Bone marrow (tissue), 2 donors: Measurements from ENCODE around the gene WDR64.
"Not testable (repeated sequence)": the region's sequence is repeated elsewhere in the genome, so short reads cannot be mapped to it uniquely, and the experiment has no call there.

Experiments
- DNase-seq, 2 donors: peaks; one replicate each; lab custom pipeline; 2025; lab: John Stamatoyannopoulos, UW

WDR64 gene

DNA sequence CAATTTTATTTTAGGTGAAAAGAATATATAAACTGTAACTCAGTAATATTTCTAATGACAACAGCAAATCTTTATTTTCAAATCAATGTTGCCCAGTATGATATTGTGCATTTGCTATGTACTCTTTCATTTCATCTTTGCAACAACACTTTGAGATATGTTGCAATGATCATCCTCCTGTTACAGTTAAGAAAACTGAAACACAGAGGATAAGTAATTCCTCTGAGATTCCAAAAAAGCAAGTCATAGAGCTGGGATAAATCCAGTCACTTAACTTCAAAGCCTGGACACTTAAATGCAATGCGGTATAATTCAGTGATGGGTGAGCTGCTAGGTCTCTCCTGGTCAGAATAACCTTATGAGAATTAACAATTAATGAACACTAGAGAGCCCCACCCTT, 147.3 kb downstream of the WDR64 start:
- no peak for DNase-seq

DNA sequence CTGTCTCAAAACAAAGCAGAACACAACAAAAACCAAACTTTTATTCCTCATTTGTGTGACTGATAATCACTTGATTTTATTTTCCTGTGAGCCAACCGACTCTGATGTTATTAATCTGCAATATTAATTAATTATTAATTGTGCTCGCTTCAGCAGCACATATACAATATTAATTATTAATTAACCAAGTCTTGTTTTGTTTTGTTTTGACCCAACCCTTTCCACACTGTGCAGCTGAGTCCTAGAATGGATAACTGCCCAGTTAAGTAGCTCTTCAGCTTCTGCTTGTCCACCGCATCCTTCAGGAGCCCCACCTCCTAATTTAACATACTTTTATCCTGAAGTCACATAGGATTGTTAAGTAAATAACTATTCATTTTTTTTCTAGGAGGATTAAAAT, 148.6 kb downstream of the WDR64 start:
- no peak for DNase-seq

DNA sequence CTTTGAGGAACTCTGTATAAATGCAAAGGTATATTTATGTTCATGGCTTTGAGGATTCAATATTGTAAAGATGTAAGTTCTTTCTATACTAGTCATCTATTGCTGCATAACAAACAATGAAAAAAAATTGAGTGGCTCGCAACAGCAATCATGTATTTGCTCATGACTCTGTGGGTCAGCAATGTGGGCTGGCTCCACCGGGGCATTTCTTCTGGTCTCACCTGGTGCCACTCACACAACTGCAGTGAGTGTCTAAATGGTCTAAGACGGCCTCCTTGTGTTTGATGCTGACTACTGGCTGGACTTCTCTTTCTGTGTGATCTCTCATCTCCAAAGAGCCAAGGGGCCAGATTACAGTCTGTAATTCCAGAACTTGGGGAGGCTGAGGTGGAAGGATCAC, 150.8 kb downstream of the WDR64 start:
- no peak for DNase-seq

DNA sequence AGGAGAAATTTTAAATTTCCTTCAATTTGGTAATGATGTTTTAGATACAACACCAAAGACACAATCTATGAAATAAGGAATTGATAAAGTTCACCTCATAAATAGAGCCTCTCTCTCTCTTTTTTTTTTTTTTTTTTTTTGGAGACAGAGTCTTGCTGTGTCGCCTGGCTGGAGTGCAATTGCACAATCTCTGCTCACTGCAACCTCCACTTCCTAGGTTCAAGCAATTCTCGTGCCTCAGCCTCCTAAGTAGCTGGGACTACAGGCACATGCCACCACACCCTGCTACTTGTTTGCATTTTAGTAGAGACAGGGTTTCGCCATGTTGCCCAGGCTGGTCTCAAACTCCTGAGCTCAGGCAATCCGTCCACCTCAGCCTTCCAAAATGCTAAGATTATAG, 152.6 kb downstream of the WDR64 start:
- not testable (repeated sequence) for DNase-seq

DNA sequence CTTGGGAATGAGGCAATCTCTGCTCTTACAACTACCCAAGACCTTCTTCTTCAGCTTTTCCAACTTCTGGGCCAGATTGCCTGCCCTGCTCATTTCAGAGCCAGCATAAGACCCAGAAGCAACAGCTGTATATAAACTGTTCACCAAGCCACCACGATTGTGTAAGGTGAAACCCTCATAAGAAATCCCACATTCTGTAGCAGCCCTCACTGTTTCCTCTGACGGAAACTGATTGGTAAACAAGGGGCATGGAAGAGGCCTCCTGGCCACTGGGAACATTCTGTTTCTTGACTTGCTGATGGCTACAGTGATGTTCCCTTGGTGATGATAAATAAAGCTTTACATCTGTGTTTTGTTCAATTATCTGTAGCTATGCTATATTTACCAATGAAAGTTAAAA, 156.2 kb downstream of the WDR64 start:
- DNase-seq: no peak

DNA sequence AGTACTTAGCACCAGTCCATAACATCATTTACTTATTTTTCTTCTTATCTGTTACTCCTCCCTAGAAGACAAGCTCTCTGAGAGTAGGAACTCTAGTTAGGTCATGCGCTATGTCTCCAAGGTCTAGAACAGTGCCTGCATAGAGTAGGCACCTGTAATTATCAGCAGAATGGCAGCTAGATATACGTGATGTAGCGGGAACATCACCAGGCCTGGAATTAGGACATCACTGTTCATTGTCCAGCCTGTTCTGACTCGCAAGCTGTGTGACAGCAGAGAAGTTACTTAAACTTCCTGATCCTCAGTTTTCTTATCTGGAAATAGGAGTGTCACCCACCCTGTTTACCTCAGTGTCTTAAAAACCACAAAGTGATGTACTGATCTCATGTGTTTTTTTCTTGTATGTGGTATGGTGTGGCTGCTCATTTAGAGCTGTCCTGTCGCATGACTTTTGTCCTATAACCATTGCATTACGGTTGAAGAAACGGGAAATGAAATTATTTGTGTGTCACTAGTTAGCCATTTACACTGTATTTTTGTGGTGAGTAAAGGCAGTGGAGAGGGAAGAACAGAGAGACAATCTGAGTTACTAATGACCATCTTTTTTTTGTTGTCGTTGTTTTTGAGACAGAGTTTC, 158.8 kb downstream of the WDR64 start:
- DNase-seq: no peak

DNA sequence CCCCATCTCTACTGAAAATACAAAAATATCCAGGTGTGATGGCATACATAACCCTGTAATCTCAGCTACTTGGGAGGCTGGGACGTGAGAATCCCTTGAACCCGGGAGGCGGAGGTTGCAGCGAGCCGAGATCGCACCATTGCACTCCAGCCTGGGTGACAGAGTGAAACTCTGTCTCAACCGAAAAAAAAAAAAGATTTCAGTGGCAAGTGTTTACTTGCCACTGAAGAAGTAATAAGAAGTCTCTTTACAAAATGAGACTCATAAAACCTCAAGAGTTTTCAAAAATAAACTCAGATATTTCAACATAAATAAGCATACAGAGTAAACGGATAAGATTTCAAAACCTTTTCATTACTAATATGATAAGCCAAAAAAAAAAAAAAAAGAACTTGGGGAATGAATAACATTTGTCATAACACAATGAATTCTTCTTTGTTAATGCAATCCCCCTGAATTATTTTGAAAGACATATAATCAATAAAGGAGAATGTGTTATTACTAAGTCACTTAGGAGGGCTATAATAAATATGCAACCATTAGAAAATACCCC, 161.8 kb downstream of the WDR64 start:
- no peak for DNase-seq

DNA sequence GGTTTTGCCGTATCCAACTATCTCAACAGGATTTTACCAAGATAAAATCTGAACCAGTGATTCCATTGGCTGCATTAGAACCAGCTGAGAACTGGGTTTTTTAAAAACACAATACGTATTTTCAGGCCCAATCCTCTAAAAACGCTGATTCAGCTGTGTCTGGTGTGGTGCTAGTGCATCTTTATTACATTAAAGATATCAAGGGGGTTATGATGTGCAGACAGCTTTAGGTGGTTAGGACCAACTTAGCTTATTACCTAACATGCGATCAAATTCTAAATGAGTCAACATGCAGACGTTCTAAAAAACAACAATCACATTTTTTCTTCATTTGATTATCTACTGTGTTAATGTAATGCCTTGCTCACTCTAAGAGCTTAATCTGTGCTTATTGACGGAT, 163.9 kb downstream of the WDR64 start:
- no peak for DNase-seq

DNA sequence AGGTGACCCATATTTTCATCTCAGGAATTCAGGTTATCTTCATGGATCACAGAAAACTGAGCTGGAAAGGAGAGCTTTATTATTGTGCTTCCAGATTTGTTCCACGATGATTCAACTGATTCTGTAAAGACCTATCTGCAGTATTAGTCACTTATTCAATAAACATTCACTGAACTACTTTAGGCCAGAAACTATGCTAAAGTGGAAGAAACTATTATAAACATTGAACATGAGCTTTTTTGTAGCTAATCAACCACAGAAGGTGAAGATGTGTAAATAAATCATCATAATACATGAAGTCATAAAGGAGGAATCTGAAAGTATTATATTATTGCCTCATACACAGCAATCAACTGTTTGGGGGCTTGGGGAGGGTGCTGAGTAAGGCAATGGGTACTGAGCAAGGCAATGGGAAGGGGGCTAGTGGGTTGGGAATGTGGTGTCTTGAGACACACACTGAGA, 165.3 kb downstream of the WDR64 start:
- no peak for DNase-seq

DNA sequence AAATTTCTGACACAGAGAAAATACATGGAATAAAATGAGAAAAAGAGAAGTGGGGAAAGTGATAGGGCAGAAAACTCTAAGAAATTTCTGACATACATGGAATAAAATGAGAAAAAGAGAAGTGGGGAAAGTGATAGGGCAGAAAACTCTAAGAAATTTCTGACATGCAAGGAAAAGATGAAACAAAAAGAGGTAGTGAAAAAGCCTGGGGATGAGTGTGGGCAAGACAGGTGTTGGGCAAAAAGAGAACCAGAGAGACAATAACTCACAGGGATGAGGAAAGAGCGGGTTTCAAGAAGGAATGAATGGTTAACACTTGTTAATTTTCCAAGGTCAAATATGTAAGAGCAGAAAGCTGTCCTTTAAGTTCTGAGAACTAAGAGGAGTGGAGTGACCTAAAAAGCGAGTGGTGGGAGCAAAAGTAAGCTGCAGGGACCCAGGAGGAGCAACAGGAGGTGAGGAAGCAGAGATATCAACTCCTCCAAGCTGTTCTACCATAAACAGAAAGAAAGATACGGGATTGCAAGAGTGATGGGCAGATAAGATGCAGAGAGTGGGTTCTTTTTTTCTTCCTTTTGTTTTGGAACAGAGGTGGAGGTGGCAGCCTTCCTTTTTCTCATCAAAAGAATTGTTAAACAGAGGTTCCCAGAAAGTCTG, 166.0 kb downstream of the WDR64 start:
- no peak for DNase-seq

DNA sequence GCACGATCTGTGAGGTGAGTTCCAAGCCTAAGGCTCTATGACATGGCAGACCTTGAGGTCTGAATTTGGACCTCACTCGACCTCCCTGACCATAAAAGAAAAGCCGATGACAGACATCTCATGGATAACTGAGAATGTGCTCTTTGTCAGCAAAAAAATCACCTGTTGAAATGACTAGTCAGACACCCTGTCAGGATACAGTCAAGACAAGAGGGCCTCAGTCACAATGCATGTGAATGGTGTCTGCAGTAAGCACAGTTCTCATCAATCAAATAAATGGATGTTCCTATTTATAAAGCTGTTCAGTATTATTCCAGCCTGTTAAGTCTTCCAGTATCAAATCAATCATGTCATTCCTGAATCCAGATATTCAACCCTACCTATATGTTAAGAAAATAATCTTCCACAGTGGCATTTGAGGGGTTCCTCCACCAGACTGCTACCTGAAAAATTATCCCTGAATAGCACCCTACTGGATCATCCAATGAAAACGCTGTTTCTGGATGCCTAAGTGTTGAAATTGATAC, 167.3 kb downstream of the WDR64 start:
- DNase-seq: no peak

DNA sequence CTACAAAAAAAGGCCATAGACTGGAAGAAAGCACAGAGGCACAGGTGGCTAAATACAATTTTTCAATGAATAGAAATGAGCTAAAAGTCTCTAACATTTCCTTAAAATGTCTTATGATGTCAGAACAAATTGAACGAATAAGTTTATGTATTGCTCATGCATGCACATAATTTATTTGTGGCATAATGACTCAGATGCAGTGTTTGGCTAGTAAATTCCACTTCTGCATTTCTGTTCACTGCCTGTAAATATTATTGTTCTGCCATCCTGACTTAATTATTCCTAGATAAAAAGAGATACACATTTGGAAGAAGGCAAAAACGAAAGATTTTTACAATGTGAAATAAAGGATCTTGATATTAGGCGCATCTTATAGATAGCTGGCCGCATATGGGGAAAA, 169.3 kb downstream of the WDR64 start:
- DNase-seq: no peak

DNA sequence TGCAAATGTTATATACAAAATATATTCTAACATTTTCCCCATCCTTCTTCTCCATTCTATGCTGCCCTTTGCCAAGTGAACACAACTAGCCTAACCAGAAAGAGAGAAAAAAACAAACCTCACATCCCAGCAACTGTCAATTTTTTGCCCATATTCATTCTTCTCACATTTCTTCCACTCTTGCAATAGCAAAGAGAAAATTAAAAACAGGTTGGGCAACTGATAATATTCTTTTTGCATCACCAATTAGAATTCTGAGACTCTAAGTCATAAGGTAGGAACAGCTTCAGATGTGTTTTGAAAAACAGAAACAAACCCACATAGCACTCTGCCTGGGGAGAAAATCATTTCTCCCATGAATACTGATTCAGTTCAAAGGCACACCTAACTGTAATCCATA, 170.8 kb downstream of the WDR64 start:
- no peak for DNase-seq

DNA sequence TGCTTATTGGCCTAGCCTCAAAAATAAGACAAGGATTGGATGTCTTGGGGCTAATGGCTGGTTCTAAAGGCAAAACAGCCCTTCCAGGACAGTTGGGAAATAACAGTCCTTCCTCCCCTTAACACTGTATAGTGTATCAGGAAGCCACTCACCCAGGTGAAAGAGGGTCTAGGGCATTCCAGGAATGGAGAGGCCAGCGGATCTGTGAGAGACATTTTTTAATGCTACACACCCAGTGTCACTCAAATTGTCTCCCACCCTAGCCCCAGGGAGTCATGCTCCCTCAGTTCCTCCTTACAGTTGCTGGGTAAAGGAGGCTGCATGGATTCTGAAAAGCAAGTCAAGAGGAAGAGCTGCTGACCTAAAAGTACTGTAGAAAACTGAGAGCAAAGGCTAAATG, 171.8 kb downstream of the WDR64 start:
- DNase-seq: no peak

DNA sequence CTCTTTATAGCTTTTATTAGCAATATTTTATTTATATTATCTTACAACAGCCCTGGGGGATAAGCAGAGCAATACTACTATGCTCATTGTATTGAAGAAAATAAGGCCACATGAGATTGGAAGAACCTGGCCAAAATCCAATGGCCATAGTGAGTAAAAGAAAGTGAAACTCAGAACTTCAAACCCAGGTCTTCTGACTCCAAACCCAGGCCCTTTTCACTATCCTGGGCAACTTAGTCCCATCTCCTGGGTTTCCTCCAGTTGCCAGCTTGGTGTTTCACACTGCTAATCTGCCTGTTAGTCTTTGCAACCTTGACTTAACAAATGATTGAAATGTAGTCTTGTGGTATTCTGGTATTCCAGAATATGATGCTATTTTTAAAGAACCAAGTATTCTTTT, 173.5 kb downstream of the WDR64 start:
- DNase-seq: no peak

DNA sequence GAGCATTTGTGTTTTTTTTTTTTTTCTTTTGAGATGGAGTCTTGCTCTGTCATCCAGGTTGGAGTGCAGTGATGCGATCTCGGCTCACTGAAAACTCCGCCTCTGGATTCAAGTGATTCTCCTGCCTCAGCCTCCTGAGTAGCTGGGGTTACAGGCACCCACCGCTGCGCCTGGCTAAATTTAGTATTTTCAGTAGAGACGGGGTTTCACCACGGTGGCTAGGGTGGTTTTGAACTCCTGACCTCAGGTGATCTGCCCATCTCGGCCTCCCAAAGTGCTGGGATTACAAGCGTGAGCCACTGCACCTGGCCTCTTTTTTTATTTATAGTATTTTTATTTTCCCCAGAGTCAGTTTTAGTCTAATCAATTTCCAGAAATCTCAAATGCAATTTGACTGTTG, 174.5 kb downstream of the WDR64 start:
- DNase-seq: not testable (repeated sequence)

DNA sequence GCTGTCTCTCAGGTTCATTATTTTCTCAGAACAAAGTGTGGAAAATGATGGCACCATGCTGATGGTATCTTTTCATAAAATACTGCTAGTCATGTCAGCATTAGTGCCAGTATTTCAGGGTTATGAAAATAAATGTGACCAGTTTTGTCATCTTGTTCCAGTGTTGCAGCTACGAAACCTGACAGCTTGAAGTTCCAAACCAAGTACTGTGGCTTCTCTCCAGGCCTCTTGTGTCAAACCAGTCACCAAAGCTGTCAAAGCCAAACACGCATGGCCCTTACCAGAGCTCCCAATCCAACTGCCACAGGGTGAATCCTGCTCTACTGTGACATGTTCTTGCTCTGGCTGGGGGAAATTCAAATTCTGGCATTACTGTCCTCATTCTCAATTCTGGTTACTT, 175.2 kb downstream of the WDR64 start:
- no peak for DNase-seq

DNA sequence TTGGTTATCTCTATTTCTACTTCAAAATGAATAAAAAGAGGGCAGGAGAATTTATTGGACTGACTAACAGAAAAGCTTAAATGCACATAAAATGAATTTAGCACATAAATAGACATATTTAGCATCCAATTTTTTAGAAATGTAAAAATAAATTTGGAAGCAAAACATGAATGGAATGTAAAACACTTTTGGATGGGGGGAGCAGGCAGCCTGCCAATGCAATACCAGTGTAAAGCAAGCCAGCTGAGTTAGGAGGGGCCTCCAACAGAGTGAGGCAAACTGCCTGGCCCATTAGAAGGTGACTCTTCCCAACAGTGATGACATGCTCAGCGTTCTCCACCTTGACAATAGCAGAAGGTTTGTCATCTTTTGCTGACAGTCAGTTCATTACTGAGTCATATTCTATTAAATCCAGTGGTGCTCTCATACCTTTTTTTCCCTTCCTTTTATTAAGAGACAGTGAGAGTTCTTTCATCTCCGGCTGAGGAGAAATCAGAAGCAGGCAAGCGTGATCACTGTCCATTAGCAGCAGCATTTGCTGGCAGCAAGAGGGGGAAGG, 176.5 kb downstream of the WDR64 start:
- no peak for DNase-seq

DNA sequence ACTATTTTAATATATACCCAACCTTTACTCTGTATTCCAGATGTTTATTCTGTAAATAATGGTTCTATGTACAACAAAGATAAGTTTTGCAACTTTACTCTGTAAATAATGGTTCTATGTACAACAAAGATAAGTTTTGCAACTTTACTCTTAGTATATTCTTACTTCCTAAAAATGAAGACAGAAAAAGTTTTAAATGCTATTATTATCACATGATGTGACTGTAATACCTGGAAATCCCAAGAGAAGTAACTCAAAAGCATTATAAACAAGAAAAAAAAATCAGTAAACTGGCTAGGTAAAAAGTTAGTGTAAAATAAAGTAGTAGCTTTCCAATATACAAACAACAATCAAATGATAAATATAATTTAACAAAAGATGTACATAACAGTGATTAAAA, 177.4 kb downstream of the WDR64 start:
- DNase-seq: no peak

DNA sequence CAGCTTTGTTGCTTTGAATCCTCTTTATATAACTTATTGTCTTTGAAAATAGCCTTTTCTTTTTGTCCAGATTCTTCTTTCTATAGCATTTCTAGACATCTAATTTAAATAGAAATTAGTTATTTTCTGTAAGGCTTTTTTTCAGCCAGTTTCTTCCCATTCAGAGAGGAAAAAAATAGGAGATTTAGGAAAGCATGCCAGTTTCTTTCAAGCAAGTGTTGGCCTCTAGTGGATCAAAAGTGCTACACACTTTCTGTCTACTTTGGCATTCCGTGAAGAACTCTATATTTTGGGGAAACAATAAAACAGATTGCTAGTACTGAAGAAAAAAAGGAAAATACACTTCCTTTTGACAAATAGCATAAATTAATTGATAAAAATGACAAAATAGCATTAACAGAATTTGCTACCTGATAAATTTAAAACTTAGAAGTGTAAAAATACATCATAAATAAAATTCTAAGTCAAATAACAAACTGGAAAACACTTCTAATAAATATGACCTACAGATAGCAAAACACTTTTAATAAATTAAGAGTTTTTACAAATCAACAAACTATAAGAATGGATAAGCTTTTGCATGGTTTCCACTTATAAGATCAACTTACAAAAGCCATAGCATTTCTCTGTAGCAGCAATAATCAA, 182.8 kb downstream of the WDR64 start:
- DNase-seq: no peak

DNA sequence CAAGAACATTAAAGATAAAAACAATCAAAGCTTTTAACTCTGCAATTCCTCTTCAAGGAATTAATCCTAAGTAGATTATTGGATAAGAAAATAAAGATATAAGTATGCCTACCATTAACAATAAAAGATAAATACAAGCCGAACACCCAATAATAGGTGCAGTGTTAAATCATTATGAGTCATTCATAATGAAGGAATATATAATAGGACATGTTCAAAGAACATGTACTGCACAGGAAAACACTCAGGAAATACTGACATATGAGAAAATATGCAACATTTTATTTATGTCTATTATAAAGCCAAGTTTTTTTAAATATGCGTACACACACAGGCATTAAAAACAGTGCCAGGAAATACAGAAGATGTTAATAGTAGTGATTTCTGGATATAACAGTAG, 184.9 kb downstream of the WDR64 start:
- no peak for DNase-seq

DNA sequence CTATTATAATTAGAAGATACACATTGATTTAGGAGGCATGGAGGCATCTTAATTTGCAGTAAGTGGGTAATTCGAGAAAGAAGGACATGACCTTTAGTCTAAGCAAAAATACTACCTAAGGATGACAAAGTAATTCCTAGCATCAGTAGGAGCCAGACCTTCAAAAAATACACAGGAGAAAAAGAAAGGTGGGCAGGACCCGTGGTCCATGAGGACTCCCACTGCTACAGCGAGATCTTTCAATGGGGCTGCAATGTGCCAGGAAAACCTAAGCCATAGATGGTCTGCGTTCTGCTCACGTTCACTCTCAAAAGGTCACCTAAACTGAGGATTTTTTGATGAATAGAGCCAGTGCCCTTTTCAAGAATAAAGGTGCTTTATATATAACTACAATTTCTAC, 185.3 kb downstream of the WDR64 start:
- DNase-seq: no peak

DNA sequence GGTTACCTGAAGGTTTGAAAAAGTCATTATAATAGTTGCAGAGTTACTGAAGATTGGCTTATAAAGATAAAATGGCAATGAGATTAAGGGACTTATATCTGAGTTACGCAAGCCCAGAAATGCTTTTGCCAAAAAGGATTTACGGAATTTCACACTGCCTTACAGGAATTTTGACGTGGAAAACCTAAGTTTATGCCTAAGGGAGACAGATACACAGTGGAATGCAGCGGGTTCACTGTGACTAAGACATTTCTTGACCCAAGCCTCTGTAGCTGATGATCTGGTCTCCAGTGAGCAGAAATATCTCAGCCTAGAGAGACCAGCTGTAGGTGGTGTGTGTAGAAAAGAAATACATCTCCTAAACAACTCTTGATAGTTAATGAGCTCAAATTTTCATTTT, 185.8 kb downstream of the WDR64 start:
- no peak for DNase-seq
